Measurements from ENCODE around the gene SLC4A5.

The SLC4A5 gene

GRCh38 chr2:74317701-74318100 is 25.5 kb downstream of the SLC4A5 start:
- H3K4me1 Mint-ChIP-seq (ENCODE audit: low read depth) = no peaks in the 10 kb centered on the region
- no peaks in the 10 kb centered on the region for H3K36me3 Mint-ChIP-seq (ENCODE audit: low read depth)
- H3K4me3 Mint-ChIP-seq = no peak overlapping the region
- H3K9me3 Mint-ChIP-seq = no peaks in the 10 kb centered on the region
- no peak overlapping the region for H3K27ac Mint-ChIP-seq
- intact Hi-C loops (cut with micrococcal nuclease) = no loop called here
- H3K27me3 Mint-ChIP-seq = no peaks in the 10 kb centered on the region

DNA sequence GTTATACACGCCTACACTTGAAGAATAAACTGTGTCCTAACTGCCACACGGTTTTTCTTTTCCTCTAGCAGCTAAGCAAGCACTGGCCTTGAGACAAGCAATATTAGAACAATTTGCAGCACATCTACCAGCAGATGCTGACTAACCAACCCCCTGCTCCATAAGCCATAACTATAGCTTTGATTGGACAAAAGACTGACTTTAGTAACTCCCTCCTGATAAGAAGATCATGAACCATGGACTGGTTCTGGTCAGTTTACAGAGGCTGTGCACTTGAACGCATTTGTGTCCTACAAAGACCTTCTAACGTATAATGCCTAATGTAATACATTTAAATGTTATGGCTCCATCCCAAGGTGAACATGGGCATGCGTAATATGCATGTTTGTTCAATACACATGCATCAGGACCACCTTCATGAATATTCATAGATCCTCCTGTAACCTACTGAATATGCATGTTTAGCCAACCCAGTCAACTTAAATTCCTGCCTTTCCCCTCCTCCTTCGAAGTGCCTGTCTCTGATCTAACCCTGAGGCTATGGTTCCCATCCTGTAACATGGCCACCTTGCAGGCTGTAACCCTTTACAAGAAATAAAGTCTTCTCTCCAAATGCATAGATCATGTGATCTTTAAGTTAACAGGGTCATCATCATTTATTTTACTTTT is 26.5 kb downstream of the SLC4A5 start:
- Mint-ChIP-seq H3K36me3 (ENCODE audit: low read depth) (no peaks in the 10 kb centered on the region), H3K4me1 (ENCODE audit: low read depth) (no peaks in the 10 kb centered on the region), H3K9me3 (no peaks in the 10 kb centered on the region), H3K27ac (no peak overlapping the region), H3K4me3 (no peak overlapping the region), H3K27me3 (no peaks in the 10 kb centered on the region)
- intact Hi-C loops (cut with micrococcal nuclease) = no loop called here

- no peaks in the 10 kb centered on the region for H3K4me1 Mint-ChIP-seq (ENCODE audit: low read depth)
- H3K9me3 Mint-ChIP-seq = no peaks in the 10 kb centered on the region
- intact Hi-C loops (cut with micrococcal nuclease) = no loop called here
- no peak overlapping the region for H3K4me3 Mint-ChIP-seq
- no peaks in the 10 kb centered on the region for H3K36me3 Mint-ChIP-seq (ENCODE audit: low read depth)
- H3K27ac Mint-ChIP-seq = no peak overlapping the region
- no peaks in the 10 kb centered on the region for H3K27me3 Mint-ChIP-seq
These were observed 29.1 kb downstream of the SLC4A5 start for GRCh38 chr2:74314107-74314506.

DNA sequence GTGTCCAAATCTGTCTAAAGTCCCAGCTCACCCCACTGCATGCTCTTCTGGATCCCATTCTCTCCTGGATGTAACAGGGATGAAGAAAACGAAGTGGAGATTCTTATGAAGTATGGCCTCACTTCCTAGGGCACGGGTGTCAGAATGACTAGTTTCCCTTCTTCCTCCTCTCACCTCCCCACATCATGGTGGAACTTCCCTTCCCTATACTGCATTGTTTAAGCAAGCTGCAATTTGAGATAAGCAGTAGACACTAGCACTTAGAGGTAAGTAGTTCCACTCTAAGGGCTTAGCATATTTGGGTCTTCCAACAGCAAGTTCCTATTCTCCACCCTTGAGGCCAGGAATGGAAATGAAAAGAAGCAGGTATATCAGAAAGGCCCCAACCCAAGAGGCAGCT is 29.7 kb downstream of the SLC4A5 start:
- no peaks in the 10 kb centered on the region for H3K27me3 Mint-ChIP-seq
- no peak overlapping the region for H3K27ac Mint-ChIP-seq
- no peak overlapping the region for H3K4me3 Mint-ChIP-seq
- intact Hi-C loops (cut with micrococcal nuclease) = no loop called here
- no peaks in the 10 kb centered on the region for H3K9me3 Mint-ChIP-seq
- H3K36me3 Mint-ChIP-seq (ENCODE audit: low read depth) = no peaks in the 10 kb centered on the region
- no peaks in the 10 kb centered on the region for H3K4me1 Mint-ChIP-seq (ENCODE audit: low read depth)

DNA sequence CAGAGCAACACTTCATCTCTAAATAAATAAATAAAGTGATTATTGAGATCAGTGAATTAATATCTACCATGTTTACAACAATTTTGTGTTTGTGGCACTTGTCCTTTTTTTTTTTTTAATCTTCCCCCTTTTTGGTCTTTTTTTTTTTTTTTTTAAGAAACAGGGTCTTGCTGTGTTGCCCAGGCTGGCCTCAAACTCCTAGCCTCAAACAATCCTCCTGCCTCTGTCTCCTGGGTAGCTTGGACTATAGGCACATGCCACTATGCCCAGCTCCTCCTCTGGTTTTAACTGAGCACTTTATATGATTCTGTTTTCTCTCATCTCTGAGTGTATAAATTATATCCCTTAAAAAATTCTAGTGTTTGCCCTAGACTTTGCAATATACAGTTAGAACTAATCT is 30.3 kb downstream of the SLC4A5 start:
- intact Hi-C loops (cut with micrococcal nuclease) = no loop called here
- no peaks in the 10 kb centered on the region for H3K9me3 Mint-ChIP-seq
- no peaks in the 10 kb centered on the region for H3K4me1 Mint-ChIP-seq (ENCODE audit: low read depth)
- no peaks in the 10 kb centered on the region for H3K27me3 Mint-ChIP-seq
- H3K4me3 Mint-ChIP-seq = no peak overlapping the region
- no peak overlapping the region for H3K27ac Mint-ChIP-seq
- H3K36me3 Mint-ChIP-seq (ENCODE audit: low read depth) = no peaks in the 10 kb centered on the region

- Mint-ChIP-seq H3K27ac (no peak overlapping the region), H3K27me3 (no peaks in the 10 kb centered on the region)
- intact Hi-C loops (cut with micrococcal nuclease) = no loop called here
These were observed 35.5 kb downstream of the SLC4A5 start for GRCh38 chr2:74307720-74308119.

GRCh38 chr2:74304332-74305148 is 38.7 kb downstream of the SLC4A5 start:
- intact Hi-C loops (cut with micrococcal nuclease) = no loop called here
- H3K36me3 Mint-ChIP-seq (ENCODE audit: low read depth) = no peaks in the 10 kb centered on the region
- no peak overlapping the region for H3K4me3 Mint-ChIP-seq
- H3K27ac Mint-ChIP-seq = no peak overlapping the region
- no peaks in the 10 kb centered on the region for H3K4me1 Mint-ChIP-seq (ENCODE audit: low read depth)
- no peaks in the 10 kb centered on the region for H3K9me3 Mint-ChIP-seq
- no peaks in the 10 kb centered on the region for H3K27me3 Mint-ChIP-seq

More at GRCh38 chr2:74307720-74308119, 35.5 kb downstream of the SLC4A5 start:
- Mint-ChIP-seq H3K4me3 (no peak overlapping the region), H3K36me3 (ENCODE audit: low read depth) (no peaks in the 10 kb centered on the region), H3K4me1 (ENCODE audit: low read depth) (no peaks in the 10 kb centered on the region), H3K9me3 (no peaks in the 10 kb centered on the region)

- Mint-ChIP-seq H3K4me1 (ENCODE audit: low read depth) (no peaks in the 10 kb centered on the region), H3K9me3 (no peaks in the 10 kb centered on the region), H3K4me3 (no peak overlapping the region), H3K36me3 (ENCODE audit: low read depth) (no peaks in the 10 kb centered on the region), H3K27me3 (no peaks in the 10 kb centered on the region), H3K27ac (no peak overlapping the region)
- intact Hi-C loops (cut with micrococcal nuclease) = no loop called here
These were observed 40.4 kb downstream of the SLC4A5 start for GRCh38 chr2:74302865-74303264.

DNA sequence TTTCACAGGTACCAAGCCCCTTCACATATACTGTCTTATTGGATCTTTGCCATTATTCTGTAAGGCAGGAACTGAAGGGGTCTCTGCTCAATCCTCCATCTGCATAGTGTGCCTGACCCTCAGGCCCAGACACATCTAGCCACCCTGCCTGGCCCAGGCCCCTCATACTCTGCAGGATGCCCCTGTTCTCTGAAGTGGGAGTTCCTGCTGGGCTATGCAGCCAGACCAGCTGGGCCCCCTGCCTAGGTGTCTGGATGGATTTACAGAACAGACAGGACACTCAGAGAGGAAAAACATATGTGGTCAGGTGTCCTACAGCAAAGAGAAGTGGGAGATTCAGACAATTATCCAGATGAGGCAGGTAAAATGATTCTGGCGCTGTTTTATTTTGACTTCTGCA is 42.0 kb downstream of the SLC4A5 start:
- intact Hi-C loops (cut with micrococcal nuclease) = no loop called here
- Mint-ChIP-seq H3K4me3 (no peak overlapping the region), H3K27me3 (no peaks in the 10 kb centered on the region), H3K36me3 (ENCODE audit: low read depth) (no peaks in the 10 kb centered on the region), H3K27ac (no peak overlapping the region), H3K9me3 (no peaks in the 10 kb centered on the region), H3K4me1 (ENCODE audit: low read depth) (peaks cover 2% of the 10 kb centered on the region)

GRCh38 chr2:74300506-74300905 is 42.7 kb downstream of the SLC4A5 start:
- Mint-ChIP-seq H3K27ac (no peak overlapping the region), H3K4me1 (ENCODE audit: low read depth) (peaks cover 6% of the 10 kb centered on the region), H3K9me3 (no peaks in the 10 kb centered on the region), H3K36me3 (ENCODE audit: low read depth) (no peaks in the 10 kb centered on the region), H3K27me3 (no peaks in the 10 kb centered on the region), H3K4me3 (no peak overlapping the region)
- intact Hi-C loops (cut with micrococcal nuclease) = no loop called here

DNA sequence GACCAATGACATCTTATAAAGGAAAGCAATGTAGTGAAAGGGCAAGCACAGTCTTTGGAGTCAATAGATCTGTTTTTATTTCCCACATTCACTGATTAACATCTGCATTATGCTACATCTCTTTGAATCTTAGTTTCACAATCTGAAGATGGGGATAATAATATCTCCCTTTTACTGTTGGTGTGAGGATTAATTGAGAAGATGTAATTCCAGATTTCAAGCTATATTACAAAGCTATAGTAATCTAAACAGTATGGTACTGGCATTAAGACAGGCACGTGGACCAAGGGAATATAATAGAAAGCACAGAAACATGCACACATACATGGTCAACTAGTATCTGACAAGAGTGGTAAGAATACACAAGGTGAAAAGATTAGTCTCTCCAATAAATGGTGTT is 45.3 kb downstream of the SLC4A5 start:
- Mint-ChIP-seq H3K27ac (no peak overlapping the region), H3K36me3 (ENCODE audit: low read depth) (no peaks in the 10 kb centered on the region), H3K9me3 (no peaks in the 10 kb centered on the region), H3K4me3 (no peak overlapping the region), H3K4me1 (ENCODE audit: low read depth) (peaks cover 6% of the 10 kb centered on the region), H3K27me3 (no peaks in the 10 kb centered on the region)
- intact Hi-C loops (cut with micrococcal nuclease) = no loop called here

- H3K9me3 Mint-ChIP-seq = no peaks in the 10 kb centered on the region
- peaks cover 6% of the 10 kb centered on the region for H3K4me1 Mint-ChIP-seq (ENCODE audit: low read depth)
- intact Hi-C loops (cut with micrococcal nuclease) = no loop called here
- H3K27me3 Mint-ChIP-seq = no peaks in the 10 kb centered on the region
- no peak overlapping the region for H3K27ac Mint-ChIP-seq
- H3K4me3 Mint-ChIP-seq = no peak overlapping the region
- no peaks in the 10 kb centered on the region for H3K36me3 Mint-ChIP-seq (ENCODE audit: low read depth)
These were observed 45.8 kb downstream of the SLC4A5 start for GRCh38 chr2:74297391-74297790.

GRCh38 chr2:74293191-74293991 is 49.8 kb downstream of the SLC4A5 start:
- Mint-ChIP-seq H3K9me3 (no peaks in the 10 kb centered on the region), H3K27me3 (no peaks in the 10 kb centered on the region), H3K36me3 (ENCODE audit: low read depth) (no peaks in the 10 kb centered on the region), H3K27ac (no peak overlapping the region), H3K4me1 (ENCODE audit: low read depth) (peaks cover 6% of the 10 kb centered on the region), H3K4me3 (no peak overlapping the region)
- intact Hi-C loops (cut with micrococcal nuclease) = no loop called here

GRCh38 chr2:74292751-74293150 is 50.5 kb downstream of the SLC4A5 start:
- no peak overlapping the region for H3K27ac Mint-ChIP-seq
- H3K36me3 Mint-ChIP-seq (ENCODE audit: low read depth) = no peaks in the 10 kb centered on the region
- no peaks in the 10 kb centered on the region for H3K27me3 Mint-ChIP-seq
- no peak overlapping the region for H3K4me3 Mint-ChIP-seq
- intact Hi-C loops (cut with micrococcal nuclease) = no loop called here
- no peaks in the 10 kb centered on the region for H3K9me3 Mint-ChIP-seq
- peaks cover 6% of the 10 kb centered on the region for H3K4me1 Mint-ChIP-seq (ENCODE audit: low read depth)

Data from dendritic cell treated with granulocyte-macrophage colony-stimulating factor and Interleukin-4, amounts not matched to agents 40 ng/mL and 50 ng/mL, for 4 days (primary cell).